Measurements from ENCODE around the gene SETD9. TPM values are rescaled to one million over a fixed set of nuclear protein-coding genes. Genes with fewer than 3 reads are reported as not detected.
A peak's percentile ranks its signal among the peaks of the same experiment; 100 is the strongest.

The SETD9 gene
- total RNA-seq (10 to 100 TPM; 11.0 to 26.2 (median 16.8) TPM), polyA plus RNA-seq (1 to 10 TPM; 6.8 to 8.5 TPM)
- long read RNA-seq, donor 1, transcript SETD9-202 (5 exons, 1,009 nt), result major isoform, 5 of 11 reads
- long read RNA-seq, donor 1, partial matches to known transcripts, result 0 of 11 reads
- long read RNA-seq, donor 1, other reads (novel, unspliced or antisense), result 2 of 11 reads
- long read RNA-seq, donor 2, transcript SETD9-201 (6 exons, 1,619 nt), result major isoform, 18 of 26 reads
- long read RNA-seq, donor 2, partial matches to known transcripts, result 2 of 26 reads
- long read RNA-seq, donor 2, other reads (novel, unspliced or antisense), result 1 of 26 reads
- long read RNA-seq, donor 3, transcript SETD9-201 (6 exons, 1,619 nt), result major isoform, 18 of 25 reads
- long read RNA-seq, donor 3, partial matches to known transcripts, result 1 of 25 reads
- long read RNA-seq, donor 3, other reads (novel, unspliced or antisense), result 4 of 25 reads

GRCh38 chr5:56909294-56910209 is at the start of gene SETD9:
Gene SETD9 (plus strand): TSS chr5:56909596. CDS start chr5:56909646, 50 bp downstream.
- WGBS, 2 donors, result 0 to 1% methylated on average over 73 to 84 of the region's 84 CpGs
- Histone ChIP-seq H3K4me1 (peaks cover 0 to 19% (median 10%) of the 10 kb centered on the region in 9 donors), H3K27me3 (no peaks in the 10 kb centered on the region), H3K4me3 (peak within 1 kb of the TSS; percentile 48 to 90 (median 66)), H3K27ac (peak within 1 kb of the TSS; percentile 86 to 98 (median 94)), H3K9me3 (peaks cover 0 to 10% (median 0%) of the 10 kb centered on the region in 11 donors), H3K36me3 (peaks cover 0 to 5% (median 0%) of the 10 kb centered on the region in 9 donors)
- intact Hi-C loops (cut with DNase I), result loop anchor here in 9 of 10 donors (2.0 to 10.0 kb wide), 10 partner anchors 38 to 1555 kb away; partner anchors contain the start of genes MIER3 (in 4 of the 9), GPBP1 (in 1 of the 9) and PLK2 (in 1 of the 9)
- TF ChIP-seq CTCF (IDR thresholded peaks at IDR 0.05), result no peak
- ATAC-seq (peak; percentile 94 to 98 (median 96)), DNase-seq (peak; percentile 98 to 99)

GRCh38 chr5:56861893-56862485 is 47.4 kb upstream of the SETD9 start:
- no peak overlapping the region for H3K27ac ChIP-seq
- H3K4me3 ChIP-seq, result no peak overlapping the region
- H3K9me3 ChIP-seq, result no peaks in the 10 kb centered on the region
- H3K4me1 ChIP-seq, result peaks cover 0 to 13% (median 2%) of the 10 kb centered on the region in 9 donors
- WGBS, 2 donors, result 85 to 86% methylated on average over 4 of the region's 4 CpGs
- ATAC-seq (no peak), DNase-seq (no peak)
- intact Hi-C loops (cut with DNase I), result no loop called here
- H3K36me3 ChIP-seq, result peaks cover 0 to 97% (median 23%) of the 10 kb centered on the region in 9 donors
- H3K27me3 ChIP-seq, result no peaks in the 10 kb centered on the region
- TF ChIP-seq CTCF (IDR thresholded peaks at IDR 0.05), result no peak

- intact Hi-C loops (cut with DNase I), result no loop called here
- Histone ChIP-seq H3K9me3 (no peaks in the 10 kb centered on the region), H3K4me3 (no peak overlapping the region), H3K27ac (no peak overlapping the region), H3K4me1 (peaks cover 0 to 5% (median 0%) of the 10 kb centered on the region in 9 donors), H3K27me3 (no peaks in the 10 kb centered on the region), H3K36me3 (peaks cover 0 to 97% (median 23%) of the 10 kb centered on the region in 9 donors)
- DNase-seq, result no peak
- ATAC-seq, result no peak
- TF ChIP-seq CTCF (IDR thresholded peaks at IDR 0.05), result no peak
- WGBS, 2 donors, result 85 to 99% methylated on average over 3 of the region's 3 CpGs
Observed at GRCh38 chr5:56862909-56863308, 46.5 kb upstream of the SETD9 start.

Data from heart right ventricle (tissue), 16 donors.